ENCODE results near the gene PRCC.

- TF ChIP-seq EZH2 (IDR thresholded peaks at IDR 0.05; ENCODE audit: insufficient read depth, low read length) (no peak), CTCF (IDR thresholded peaks at IDR 0.05; ENCODE audit: insufficient read depth, low read depth, low read length) (no peak)
Observed at GRCh38 chr1:156742017-156742416, 25.3 kb upstream of the PRCC start.
